Caco-2 (cell line): ENCODE data around the gene TALDO1. TPM values are rescaled to one million over a fixed set of nuclear protein-coding genes. Genes with fewer than 3 reads are reported as not detected.
"Not testable (repeated sequence)": the region's sequence is repeated elsewhere in the genome, so short reads cannot be mapped to it uniquely, and the experiment has no call there.

Experiments used
- BruUV-seq: library from RNA; stranded (reverse); fragments of 400-500 nt; replicated peaks from 2 replicates; lab custom pipeline; 2021; lab: Mats Ljungman, UMichigan
- CTCF ChIA-PET: fragments of 300-600 bp; sonication (Branson Sonifier 250); formaldehyde crosslinking; loops from one replicate; lab custom pipeline; 2022; ENCODE audit warnings: antibody characterized with exemption; lab: Charles Lee
- POLR2A ChIA-PET: fragments of 300-600 bp; sonication (Branson Sonifier 250); formaldehyde crosslinking; loops from one replicate; lab custom pipeline; 2022; ENCODE audit warnings: antibody characterized with exemption; lab: Charles Lee
- DNase-seq, 2 experiments: peaks; one replicate each; pipeline versions ENCODE4 v3.0.0 to v3.0.0-alpha.2; 2020 to 2022
- H3K27me3 ChIP-seq: replicated peaks from 2 replicates; pipeline ENCODE4 v1.6.0; 2011; ENCODE audit warnings: low read length; ENCODE audit not compliant: control insufficient read depth, insufficient read depth
- H3K36me3 ChIP-seq: 2 replicates; pipeline ENCODE4 v1.5.1; 2011; ENCODE audit warnings: low read length; ENCODE audit not compliant: control insufficient read depth, insufficient read depth
- H3K4me1 ChIP-seq: fragments of 250-450 bp; sonication (Bioruptor Pico); 2 replicates; pipeline ENCODE4 v1.5.1; 2020; ENCODE audit warnings: mild to moderate bottlenecking
- H3K4me3 ChIP-seq: 2 replicates; pipeline ENCODE4 v1.5.1; 2011; ENCODE audit warnings: low read depth, mild to moderate bottlenecking, control low read depth, low read length
- H3K9me3 ChIP-seq: fragments of 250-450 bp; sonication (Bioruptor Pico); 2 replicates; pipeline ENCODE4 v1.5.1; 2020; ENCODE audit warnings: mild to moderate bottlenecking, moderate library complexity
- H3K27ac Mint-ChIP-seq: one replicate; pipeline ENCODE4 v1.8.0; 2022; ENCODE audit warnings: mixed read lengths; ENCODE audit not compliant: unreplicated experiment
- H3K27me3 Mint-ChIP-seq: one replicate; pipeline ENCODE4 v1.8.0; 2022; ENCODE audit warnings: mixed read lengths; ENCODE audit not compliant: insufficient read depth, unreplicated experiment
- H3K36me3 Mint-ChIP-seq: one replicate; pipeline ENCODE4 v1.8.0; 2022; ENCODE audit warnings: mild to moderate bottlenecking, mixed read lengths; ENCODE audit not compliant: insufficient read depth, unreplicated experiment
- H3K4me1 Mint-ChIP-seq: one replicate; pipeline ENCODE4 v1.8.0; 2022; ENCODE audit warnings: low read depth, mixed read lengths; ENCODE audit not compliant: unreplicated experiment
- H3K4me3 Mint-ChIP-seq: one replicate; pipeline ENCODE4 v1.8.0; 2022; ENCODE audit warnings: mild to moderate bottlenecking, moderate library complexity, mixed read lengths; ENCODE audit not compliant: unreplicated experiment
- H3K9me3 Mint-ChIP-seq: one replicate; pipeline ENCODE4 v1.8.0; 2022; ENCODE audit warnings: mixed read lengths; ENCODE audit not compliant: unreplicated experiment
- CTCF ChIP-seq, 2 experiments: fragments of 200-600 bp in 1 of 2; IDR thresholded peaks; 1 replicate in 1 of 2; 2 replicates in 1 of 2; pipeline versions ENCODE4 v1.5.1 to v1.8.0; 2011 to 2022; ENCODE audit warnings: antibody characterized with exemption in 1 of 2, control low read depth in 1 of 2, inconsistent platforms in 1 of 2, low read depth in 1 of 2, low read length in 1 of 2, mild to moderate bottlenecking in 1 of 2, moderate library complexity in 1 of 2; ENCODE audit not compliant: insufficient read depth in 1 of 2, severe bottlenecking in 1 of 2, unreplicated experiment in 1 of 2
- intact Hi-C: fragments of 100-400 bp; cut with micrococcal nuclease; formaldehyde crosslinking; loops from one replicate; pipeline ENCODE4 v1.10.0; 2022; ENCODE audit not compliant: unreplicated experiment
- total RNA-seq: library from RNA; stranded (reverse); gene quantifications from 2 replicates; pipeline ENCODE4 v1.2.3, GENCODE V29; 2022

Gene TALDO1
- total RNA-seq, 1 experiment from 2014 or later = 293 TPM

GRCh38 chr11:737366-737765 lies 9.9 kb upstream of the TALDO1 start:
- Histone ChIP-seq H3K9me3 (no peaks in the 10 kb centered on the region), H3K36me3 (no peaks in the 10 kb centered on the region), H3K4me1 (peaks cover 32% of the 10 kb centered on the region), H3K27me3 (no peaks in the 10 kb centered on the region), H3K4me3 (no peak overlapping the region)
- Mint-ChIP-seq H3K27ac (peak overlapping the region; percentile 75), H3K9me3 (no peaks in the 10 kb centered on the region), H3K27me3 (no peaks in the 10 kb centered on the region), H3K4me3 (peak overlapping the region; percentile 68), H3K36me3 (peaks cover 37% of the 10 kb centered on the region), H3K4me1 (peaks cover 29% of the 10 kb centered on the region)
- intact Hi-C loops = no loop called here
- ChIA-PET POLR2A (no interaction called here), CTCF (interaction anchor here (0.7 kb wide), 1 partner anchor 51 kb away, joined by 3 read pairs; no protein-coding TSS in a partner anchor)
- DNase-seq = no peak
- no peak for TF ChIP-seq CTCF (IDR thresholded peaks at IDR 0.05; ENCODE audit: insufficient read depth in 1 of 2, low read depth in 1 of 2, low read length in 1 of 2, severe bottlenecking in 1 of 2, unreplicated experiment in 1 of 2)
- BruUV-seq = TSS peak; percentile 94

- H3K4me1 ChIP-seq = peaks cover 34% of the 10 kb centered on the region
- H3K27me3 ChIP-seq, BruUV-seq, H3K9me3 Mint-ChIP-seq, POLR2A ChIA-PET, H3K4me3 ChIP-seq, H3K36me3 ChIP-seq, H3K9me3 ChIP-seq, H3K27me3 Mint-ChIP-seq: not testable (repeated sequence)
- intact Hi-C loops = loop anchor here (1.0 kb wide), 1 partner anchor 9 kb away; the partner anchor contains the start of gene TALDO1
- peaks cover 33% of the 10 kb centered on the region for H3K36me3 Mint-ChIP-seq
- DNase-seq = peak; percentile 91 to 94
- peaks cover 30% of the 10 kb centered on the region for H3K4me1 Mint-ChIP-seq
- H3K27ac Mint-ChIP-seq = peak overlapping the region; percentile 75
- H3K4me3 Mint-ChIP-seq = peak overlapping the region; percentile 68
- CTCF ChIA-PET = interaction anchor here (0.7 kb wide), 1 partner anchor 51 kb away, joined by 3 read pairs; no protein-coding TSS in a partner anchor
Observed at GRCh38 chr11:737899-738298, 9.4 kb upstream of the TALDO1 start.

DNA sequence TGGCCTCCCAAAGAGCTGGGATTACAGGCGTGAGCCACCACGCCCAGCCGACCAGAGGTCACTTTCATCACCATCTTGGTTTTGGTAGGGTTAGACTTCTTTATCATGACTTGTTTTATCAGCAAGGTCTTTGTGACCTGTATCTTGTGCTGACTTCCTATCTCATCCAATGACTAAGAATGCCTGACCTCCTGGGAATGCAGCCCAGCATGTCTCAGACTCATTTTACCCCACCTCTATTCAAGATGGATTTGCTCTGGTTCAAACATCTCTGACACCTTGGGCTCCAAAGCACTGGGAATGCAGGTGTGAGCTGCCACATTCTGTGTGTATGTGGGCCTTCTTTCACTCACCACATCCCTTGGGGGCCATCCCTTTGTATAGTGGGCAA lies 5.1 kb upstream of the TALDO1 start:
- no TSS peak for BruUV-seq
- Mint-ChIP-seq H3K27ac (no peak overlapping the region), H3K9me3 (no peaks in the 10 kb centered on the region), H3K27me3 (no peaks in the 10 kb centered on the region), H3K4me3 (no peak overlapping the region), H3K4me1 (peaks cover 30% of the 10 kb centered on the region), H3K36me3 (peaks cover 19% of the 10 kb centered on the region)
- Histone ChIP-seq H3K4me1 (peaks cover 42% of the 10 kb centered on the region), H3K4me3 (no peak overlapping the region), H3K27me3 (no peaks in the 10 kb centered on the region), H3K36me3 (no peaks in the 10 kb centered on the region), H3K9me3 (no peaks in the 10 kb centered on the region)
- TF ChIP-seq CTCF (IDR thresholded peaks at IDR 0.05; ENCODE audit: insufficient read depth in 1 of 2, low read depth in 1 of 2, low read length in 1 of 2, severe bottlenecking in 1 of 2, unreplicated experiment in 1 of 2) = no peak
- intact Hi-C loops = no loop called here
- peak in 1 of 2 experiments; percentile 43 for DNase-seq
- POLR2A ChIA-PET = no interaction called here
- CTCF ChIA-PET = no interaction called here
